ENCODE data around the gene RNF13.
A peak's percentile ranks its signal among the peaks of the same experiment; 100 is the strongest.
"Not testable (repeated sequence)": the region's sequence is repeated elsewhere in the genome, so short reads cannot be mapped to it uniquely, and the experiment has no call there.

The RNF13 gene

DNA sequence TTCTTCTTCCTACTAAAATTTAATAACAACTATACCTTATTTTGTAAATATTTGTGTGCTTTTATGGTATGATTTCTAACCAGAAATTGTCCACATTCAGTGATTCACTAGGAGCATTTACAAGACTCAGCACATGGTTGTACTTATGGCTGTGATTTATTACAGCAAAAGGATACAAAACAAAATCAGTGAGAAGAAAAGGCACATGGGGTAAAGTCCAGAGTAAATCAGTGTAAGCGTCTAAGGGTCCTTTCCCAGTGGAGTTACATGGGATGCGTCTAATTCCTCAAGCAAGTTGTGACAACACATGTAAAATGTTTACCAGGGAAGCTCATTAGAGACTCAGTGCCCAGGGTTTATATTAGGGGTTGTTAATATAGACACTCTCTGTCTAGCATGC is 31.1 kb downstream of the RNF13 start:
- no peak for DNase-seq

DNA sequence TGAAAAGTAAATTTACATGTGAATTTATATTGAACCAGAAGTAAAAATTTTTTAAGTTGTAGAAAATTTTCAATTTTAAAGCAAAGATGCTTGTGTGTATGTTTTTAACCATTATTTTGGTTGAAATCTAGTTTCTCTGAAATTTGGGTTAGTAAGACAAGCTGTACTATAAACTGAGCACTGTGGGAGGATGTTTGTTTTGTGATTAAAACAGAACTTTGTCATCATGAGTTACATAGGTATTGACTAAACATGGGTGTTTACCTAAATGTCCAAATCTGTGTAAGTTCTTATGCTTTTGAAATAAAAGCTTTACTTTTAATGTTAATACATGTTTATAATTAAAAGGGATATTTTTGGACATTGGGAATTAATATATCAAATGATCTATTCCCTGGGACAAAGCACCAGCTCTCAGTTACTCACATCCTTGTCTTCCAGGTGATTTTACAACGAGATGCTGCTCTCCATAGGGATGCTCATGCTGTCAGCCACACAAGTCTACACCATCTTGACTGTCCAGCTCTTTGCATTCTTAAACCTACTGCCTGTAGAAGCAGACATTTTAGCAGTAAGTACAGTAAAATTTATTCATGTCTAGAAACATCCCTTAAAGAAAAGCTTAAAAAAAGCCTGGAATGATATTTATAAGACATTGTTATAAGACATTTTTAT is 32.7 kb downstream of the RNF13 start:
- DNase-seq: no peak

DNA sequence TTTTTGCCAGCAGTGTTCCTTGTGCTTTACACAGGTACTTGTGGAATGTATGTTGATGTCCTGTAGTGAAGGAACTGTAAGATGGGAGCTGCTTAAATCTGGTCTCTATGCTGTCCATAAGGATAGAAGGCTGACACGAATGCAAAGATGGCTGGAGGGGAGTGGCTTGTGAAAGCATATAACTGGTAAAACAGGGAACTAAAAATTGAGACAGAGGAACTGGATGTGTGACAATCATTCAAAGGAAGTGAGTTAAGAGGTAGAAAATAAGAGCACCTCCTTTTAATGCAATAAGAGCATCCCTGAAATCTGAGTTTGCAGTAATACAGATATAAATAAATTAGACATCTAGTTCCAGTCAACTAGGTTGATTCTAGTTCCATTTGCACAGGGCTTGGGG is 35.2 kb downstream of the RNF13 start:
- DNase-seq: no peak

DNA sequence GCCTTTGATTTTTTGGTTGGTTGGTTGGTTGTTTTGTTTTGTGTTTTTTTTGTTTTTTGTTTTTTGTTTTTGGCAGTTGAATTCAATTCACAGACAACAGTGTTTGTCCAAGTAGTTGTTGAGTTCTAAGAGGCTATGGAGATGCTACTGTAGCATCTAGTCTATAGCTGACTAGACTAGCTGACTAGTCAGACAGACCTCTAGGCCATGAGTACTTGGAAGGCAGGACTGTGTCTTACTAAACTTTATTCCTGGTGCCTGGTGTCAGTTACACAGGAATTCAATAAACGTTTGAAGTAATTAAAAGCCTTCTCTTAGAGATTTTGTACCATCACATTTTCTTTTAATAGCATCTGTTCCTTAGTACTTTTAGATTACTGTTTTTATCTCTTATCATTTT is 35.7 kb downstream of the RNF13 start:
- DNase-seq: no peak

DNA sequence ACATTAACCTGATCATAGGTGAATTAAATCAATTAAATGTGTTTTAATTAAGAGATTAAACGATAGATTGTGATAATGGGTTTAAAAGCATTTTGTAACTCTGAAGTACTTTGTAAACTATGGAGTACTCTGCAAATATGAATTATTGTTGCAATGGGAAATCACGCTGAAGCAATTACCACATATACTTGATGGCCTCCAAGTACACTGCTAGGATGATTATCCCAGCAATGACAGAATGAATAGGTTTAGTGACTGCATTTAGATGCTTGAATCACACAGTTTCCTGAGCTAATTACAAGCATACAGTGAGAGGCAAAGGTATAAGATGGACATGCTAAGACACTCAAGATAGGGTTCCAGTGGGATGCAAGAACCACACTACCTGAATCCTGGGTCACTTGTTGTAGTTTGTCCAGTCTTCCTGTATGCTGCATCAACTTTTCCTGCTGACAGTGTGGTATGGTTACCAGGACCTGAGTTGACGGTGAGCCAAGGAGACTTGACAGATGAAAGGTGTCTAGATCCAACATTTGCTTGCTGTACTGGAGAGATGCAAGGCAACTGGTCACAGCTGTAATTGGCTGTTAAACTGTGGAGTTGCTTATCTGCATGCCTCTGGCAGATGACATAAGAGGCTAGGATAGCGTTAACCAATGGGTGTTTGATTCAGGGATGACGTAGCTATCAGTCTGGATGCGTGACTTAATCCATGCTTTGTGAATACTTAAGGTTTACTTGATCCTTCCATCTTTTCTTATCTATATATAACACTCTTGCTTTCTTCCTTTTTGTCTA is 38.0 kb downstream of the RNF13 start:
- no peak for DNase-seq

DNA sequence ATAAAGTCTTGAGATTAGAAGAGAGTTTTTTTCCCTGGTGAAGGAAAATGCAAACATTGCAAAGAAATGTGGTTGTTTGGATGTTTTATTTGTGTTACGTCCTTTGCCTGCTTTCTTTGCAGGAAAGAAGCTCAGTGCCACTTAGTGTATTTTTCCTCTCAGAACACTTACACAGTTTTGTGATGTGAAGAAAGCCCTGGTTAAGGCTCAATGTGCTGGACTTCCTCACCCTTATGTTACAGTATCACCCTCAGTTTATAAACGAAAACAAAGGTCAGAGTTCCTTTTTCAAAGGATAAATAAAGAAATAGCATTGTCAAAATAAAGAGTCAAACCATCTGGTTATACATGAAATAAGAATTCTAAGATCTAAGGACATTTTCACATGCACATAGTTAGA is 45.9 kb downstream of the RNF13 start:
- DNase-seq: no peak

DNA sequence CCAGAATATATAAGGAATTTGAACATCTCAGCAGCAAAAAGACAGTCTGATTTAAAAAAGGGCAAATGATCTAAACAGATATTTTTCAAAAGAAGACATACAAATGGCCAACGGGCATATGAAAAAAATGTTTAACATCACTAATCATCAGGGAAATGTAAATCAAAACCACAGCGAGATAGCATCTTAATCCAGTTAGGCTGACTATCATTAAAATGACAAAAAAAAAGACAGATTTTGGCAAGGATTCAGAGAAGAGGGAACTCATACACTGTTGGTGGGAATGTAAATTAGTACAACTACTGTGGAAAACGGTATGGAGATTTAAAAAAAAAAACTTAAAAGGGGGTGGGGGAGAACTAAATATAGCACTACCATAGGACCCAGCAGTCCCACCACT is 47.9 kb downstream of the RNF13 start:
- DNase-seq: no peak

DNA sequence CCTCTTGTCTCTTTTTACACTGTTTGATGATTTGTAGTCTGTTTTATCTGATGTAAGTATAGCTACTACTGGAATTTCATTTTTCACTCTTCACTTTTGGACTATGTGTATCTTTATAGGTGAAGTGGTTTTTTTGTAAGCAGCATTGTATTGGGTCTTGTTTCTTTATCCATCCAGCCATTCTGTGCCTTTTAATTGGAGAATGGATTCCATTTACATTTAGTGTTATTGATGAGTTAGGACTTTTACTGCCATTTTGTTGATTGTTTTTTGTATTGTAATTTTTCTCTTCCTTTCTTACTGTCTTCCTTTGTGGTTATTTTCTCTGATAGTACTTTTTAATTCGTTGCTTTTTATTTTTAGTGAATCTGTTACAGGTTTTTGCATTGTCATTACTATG is 54.5 kb downstream of the RNF13 start:
- DNase-seq: no peak

DNA sequence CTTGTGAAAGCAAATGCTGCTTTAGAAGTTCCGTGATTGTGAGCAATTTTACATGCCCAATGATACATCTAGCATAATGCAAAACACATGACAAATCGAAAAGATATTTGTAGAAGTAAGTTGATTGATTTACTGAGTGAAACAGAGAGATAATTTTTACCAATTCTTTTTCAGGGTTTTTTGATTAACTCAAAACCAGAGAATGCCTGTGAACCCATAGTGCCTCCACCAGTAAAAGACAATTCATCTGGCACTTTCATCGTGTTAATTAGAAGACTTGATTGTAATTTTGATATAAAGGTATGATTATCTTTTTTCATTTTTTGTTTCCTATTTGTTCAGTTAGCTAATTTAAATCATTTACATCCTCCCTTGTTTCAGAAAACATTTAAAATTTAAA is 58.8 kb downstream of the RNF13 start:
- DNase-seq: no peak

DNA sequence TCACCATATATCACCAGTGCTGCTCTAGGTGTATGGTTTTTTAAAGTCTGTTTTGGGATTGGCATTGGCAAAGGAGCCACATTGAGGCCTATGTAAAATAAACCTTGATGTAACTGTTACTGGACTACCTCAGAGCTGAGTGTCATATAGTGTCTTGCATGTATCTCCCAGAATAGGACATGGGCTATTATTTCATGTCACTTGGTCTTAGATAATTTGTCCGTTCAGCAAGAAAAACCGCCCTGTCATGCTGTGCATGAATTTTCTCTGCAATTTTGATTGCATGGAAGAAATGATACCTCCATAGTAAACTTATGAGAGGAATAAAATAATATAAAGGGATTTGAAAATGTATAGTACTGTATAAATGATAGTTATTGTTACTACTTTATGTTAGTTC is 59.6 kb downstream of the RNF13 start:
- DNase-seq: no peak

DNA sequence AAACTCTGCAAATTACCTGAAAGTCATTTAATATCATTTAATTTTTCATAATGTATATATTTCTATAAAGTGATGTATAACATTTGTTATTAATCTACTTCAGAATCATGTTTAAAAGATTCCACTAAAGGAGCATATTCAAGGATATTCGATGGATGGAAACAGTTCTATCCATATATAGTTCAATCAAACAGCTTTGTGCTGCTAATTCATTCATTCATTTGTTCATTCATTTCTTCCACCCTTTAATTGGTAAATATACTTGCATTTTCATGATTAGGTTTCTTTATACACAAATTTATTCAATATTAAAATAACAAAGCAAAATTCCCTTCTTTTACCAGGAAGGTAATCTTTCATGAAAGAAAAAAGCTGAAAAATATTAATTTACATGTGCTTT is 64.7 kb downstream of the RNF13 start:
- DNase-seq: no peak

DNA sequence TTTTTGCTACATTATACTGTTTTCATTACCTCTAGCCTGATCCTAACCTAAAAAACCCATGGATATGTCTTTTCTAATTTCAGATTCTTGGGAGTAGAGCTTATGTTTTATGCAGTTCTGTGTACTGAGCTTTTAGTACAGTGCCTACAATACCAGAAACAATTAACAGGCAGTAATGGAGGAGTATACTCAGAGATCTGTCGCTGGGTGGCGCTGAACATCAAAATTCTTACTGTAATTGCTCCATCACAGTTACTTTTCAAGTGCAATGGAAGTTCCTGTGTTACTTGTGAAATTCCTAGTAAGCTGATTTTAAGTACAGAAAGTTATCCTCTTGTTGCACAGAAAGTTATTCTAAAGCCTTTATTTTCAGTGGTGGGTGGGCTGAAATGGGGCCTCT is 66.9 kb downstream of the RNF13 start:
- peak; percentile 65 for DNase-seq

DNA sequence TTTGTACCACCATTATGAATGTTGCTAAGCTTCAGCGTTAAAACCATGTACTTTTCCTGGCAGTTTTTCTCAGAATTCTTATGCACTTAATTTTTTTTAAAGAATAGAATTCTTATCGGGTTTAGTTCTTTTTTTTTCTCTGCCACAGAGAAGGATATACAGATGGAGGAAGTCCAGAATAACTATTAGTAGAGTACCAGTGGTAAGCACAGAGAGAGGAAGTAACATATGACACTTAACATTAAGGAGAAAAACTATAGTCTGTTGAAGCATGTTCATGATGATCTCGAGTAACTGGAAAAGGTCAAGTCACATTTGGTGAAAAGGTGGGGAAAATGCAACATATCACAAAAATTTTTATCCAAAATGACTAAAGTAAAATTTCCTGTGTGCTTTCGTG is 68.9 kb downstream of the RNF13 start:
- no peak for DNase-seq

DNA sequence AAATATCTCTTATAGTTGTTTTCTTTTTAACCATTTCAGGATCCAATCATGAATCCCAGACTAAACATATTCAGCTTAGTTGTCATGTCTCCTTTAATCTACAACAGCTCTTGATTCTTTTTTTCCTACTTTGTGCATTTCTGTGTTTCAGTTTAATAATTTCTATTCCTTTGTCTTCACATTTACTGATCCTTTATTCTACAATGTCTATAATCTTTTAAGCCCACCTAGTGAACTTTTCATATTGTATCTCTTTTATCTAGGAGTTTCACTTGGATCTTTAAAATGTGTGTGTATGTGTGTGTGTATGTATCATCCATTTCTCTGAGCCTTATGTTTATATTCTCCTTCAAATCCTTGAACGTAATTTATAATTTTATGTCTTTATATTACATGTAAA is 70.1 kb downstream of the RNF13 start:
- DNase-seq: no peak

DNA sequence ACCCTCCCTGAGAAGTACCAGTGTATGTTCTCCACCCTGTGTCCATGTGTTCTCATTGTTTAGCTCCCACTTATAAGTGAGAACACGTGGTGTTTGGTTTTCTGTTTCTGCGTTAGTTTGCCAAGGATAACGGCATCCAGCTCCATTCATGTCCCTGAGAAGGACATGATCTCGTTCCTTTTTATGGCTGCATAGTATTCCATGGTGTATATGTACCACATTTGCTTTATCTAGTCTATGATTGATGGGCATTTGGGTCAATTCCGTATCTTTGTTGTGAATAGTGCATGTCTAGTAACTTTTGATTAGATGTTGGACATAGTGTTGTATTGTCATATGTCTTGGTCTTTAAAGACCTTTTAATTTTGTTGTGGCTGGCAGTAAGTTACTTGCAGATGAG is 70.8 kb downstream of the RNF13 start:
- DNase-seq: not testable (repeated sequence)

DNA sequence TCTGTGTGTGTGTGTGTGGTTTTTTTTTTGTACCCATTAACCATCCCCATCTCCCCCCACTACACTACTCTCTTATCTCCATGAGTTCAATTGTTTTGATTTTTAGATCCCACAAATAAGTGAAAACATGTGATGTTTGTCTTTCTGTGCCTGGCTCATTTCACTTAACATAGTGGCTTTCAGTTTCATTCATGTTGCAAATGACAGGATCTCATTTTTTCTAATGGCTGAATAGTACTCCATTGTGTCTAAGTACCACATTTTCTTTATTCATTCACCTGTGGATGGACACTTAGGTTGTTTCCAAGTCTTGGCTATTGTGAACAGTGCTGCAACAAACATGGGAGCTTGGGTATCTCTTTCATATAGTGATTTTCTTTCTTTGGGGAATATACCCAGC is 71.8 kb downstream of the RNF13 start:
- DNase-seq: not testable (repeated sequence)

DNA sequence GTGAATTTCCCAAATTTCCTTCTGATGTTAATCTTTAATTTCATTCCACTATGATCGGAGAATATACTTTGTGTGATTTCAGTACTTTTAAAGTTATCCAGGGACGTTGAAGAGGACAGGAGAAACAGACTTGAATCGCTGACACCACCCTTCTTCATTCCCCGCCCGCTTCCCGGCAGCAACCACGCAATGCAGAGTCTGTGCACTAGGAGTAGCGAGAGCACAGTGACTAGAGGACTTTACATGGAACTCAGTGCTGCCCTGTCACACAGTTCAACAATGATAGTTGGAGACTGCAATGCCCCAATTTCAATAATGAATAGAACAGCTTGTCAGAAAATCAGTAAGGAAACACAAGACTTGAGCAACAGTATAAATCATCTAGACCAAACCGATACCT is 73.9 kb downstream of the RNF13 start:
- no peak for DNase-seq

DNA sequence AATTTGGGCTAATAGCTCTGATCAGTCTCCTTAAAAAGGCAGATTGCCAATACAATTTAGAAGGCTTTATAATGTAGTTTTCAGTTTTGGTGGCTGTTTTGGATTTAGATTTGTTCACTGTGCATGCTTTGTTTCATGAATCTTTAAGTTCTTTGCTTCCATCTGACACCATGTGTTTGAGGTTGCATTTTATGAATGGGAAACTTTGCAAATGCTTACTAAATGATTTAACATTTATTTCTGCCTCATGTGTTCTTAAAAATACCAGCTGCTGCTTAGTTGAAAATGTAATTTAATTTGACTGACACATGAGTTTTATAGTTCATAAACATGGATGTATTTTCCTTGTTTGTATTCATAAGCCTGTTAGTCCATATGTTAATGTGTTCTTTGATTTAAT is 78.6 kb downstream of the RNF13 start:
- DNase-seq: no peak

DNA sequence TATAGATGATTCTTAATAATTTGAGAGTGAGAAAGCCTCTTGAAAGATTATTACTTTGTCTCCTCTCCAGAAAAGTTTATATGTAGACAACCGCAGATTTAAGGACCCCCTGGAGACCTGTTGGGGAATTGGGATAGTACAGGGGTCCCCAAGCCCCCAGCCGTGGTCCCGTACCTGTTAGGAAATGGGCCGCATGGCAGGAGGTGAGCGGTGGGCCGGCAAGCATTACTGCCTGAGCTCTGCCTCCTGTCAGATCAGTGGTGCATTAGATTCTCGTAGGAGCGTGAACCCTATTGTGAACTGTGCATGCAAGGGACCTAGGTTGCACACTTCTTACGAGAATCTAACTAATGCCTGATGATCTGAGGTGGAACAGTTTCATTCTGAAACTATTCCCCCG is 79.4 kb downstream of the RNF13 start:
- DNase-seq: no peak

DNA sequence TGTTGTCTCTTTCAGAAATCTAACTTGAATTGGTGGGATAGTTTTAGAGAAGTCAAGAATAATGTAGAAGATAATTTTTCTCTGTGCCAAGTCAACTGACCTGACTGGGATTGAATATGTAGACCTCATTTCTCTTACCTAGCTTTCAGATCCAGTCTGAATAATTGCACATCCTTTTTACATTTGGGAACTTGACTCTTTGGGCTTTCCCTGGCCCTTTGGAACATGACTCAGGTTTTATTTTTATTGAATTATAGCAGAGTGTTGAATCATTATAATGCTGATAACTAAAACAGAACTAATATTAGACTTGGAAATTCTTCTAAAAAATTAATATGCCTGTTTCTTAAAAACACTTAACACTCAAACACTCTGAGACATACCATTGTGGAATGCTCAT is 81.2 kb downstream of the RNF13 start:
- no peak for DNase-seq

DNA sequence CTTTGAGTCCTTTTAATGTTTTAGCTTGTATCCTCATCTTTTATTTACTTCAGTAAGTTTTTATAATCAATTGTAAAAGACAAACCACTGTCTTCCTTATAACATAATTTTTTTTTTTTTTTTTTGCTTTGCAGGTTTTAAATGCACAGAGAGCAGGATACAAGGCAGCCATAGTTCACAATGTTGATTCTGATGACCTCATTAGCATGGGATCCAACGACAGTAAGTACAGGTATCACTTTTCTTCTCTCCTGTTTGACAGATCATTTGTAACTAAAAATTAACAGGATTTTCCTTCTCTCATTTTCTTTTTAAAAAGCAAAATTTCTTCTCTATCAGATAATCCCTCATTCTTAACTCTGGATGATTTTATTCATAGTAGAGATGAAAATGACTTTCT is 82.3 kb downstream of the RNF13 start:
- no peak for DNase-seq

DNA sequence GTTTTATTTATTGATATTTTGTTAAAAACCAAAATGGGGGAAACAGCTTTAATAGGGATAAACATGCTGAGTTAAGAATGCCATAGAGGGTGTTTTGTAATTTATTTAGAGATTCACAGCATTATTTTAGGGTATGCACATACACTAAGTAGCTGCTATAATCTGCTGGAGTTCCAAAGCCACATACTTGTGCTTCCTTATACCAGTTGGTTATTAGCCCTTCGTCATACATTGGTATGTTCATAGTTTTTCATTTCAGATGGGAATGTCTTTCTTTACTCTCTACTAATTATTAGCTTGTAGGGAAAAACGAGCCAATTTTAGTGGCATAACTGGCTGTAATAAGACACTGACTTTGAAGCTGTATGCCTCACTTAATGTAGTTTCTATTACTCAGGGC is 82.8 kb downstream of the RNF13 start:
- DNase-seq: no peak

DNA sequence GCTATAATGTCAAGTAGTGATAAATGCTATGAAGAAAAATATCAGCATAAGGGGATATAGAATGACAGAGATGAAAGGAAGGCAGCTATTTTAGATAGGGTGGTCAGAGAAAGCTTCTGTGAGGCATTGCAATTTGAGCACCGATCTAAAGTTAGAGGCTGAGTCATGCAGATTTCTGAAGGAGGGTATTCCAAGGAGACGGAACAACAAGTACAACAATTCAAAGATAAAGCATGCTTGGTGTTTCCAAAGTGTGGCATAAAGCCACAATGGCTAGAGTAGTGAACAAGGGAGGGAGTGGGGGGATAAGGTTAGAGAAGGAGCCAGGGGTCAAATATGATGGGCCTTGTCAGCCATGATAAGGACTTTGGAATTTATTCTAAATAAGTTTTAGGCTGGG is 85.8 kb downstream of the RNF13 start:
- DNase-seq: no peak

DNA sequence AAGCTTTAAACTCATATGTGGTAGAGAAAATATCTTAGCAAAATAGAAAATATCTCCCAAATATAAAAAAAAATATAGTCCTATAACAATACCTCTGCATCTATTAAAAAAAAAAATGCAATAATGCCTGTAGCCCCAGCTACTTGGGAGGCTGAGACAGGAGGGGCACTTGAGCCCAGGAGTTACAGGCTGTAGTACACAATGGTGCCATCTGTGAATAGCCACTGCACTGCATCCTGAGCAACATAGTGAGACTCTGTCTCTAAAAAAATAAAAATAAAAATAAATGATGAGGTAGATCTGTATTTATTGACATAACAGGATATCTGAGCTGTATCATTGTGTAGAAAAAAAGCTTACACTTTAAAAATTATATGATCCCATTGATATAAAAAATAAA is 87.3 kb downstream of the RNF13 start:
- no peak for DNase-seq

DNA sequence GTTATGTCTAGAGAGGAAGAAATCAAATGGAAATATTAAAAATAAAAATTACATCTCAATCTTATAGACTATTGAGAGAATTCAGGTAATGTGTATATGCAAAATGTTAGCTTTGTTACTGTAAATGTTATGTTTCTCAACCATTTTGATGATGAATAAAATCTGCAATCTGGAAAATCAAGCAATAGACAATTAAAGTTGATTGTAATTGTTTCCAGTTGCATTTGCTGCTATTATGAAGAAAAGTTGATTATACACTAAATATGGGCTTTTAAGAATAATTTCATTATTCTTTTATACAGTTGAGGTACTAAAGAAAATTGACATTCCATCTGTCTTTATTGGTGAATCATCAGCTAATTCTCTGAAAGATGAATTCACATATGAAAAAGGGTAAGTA is 88.8 kb downstream of the RNF13 start:
- no peak for DNase-seq
